H9 (cell line): ENCODE measurements around the gene MEG3. TPM values are rescaled to one million over a fixed set of nuclear protein-coding genes. Genes with fewer than 3 reads are reported as not detected.

Source experiments
- DNase-seq: peaks from one replicate; pipeline ENCODE4 v3.0.0-alpha.2; 2017
- H2AFZ ChIP-seq: one replicate; pipeline ENCODE4 v1.6.1; 2013; ENCODE audit warnings: mild to moderate bottlenecking, low read length, control low read depth, moderate library complexity
- H2AK5ac ChIP-seq: 2 replicates; pipeline ENCODE4 v1.6.1; 2013; ENCODE audit warnings: low read length, control low read depth, mixed read lengths; ENCODE audit not compliant: insufficient read length
- H2BK120ac ChIP-seq: one replicate; pipeline ENCODE4 v1.6.1; 2013; ENCODE audit warnings: low read depth, mild to moderate bottlenecking, low read length, control low read depth, inconsistent platforms; ENCODE audit not compliant: poor library complexity, severe bottlenecking
- H2BK12ac ChIP-seq: 2 replicates; pipeline ENCODE4 v1.6.1; 2013; ENCODE audit warnings: low read length, control low read depth, mixed read lengths, low read depth; ENCODE audit not compliant: insufficient read length
- H2BK15ac ChIP-seq: 2 replicates; pipeline ENCODE4 v1.6.1; 2013; ENCODE audit warnings: low read depth, low read length, control low read depth
- H2BK20ac ChIP-seq: one replicate; pipeline ENCODE4 v1.6.1; 2013; ENCODE audit warnings: low read depth, mild to moderate bottlenecking, low read length, control low read depth, inconsistent platforms; ENCODE audit not compliant: poor library complexity, severe bottlenecking
- H2BK5ac ChIP-seq: 2 replicates; pipeline ENCODE4 v1.6.1; 2013; ENCODE audit warnings: low read length, control low read depth, mixed read lengths; ENCODE audit not compliant: insufficient read length
- H3K14ac ChIP-seq: 2 replicates; pipeline ENCODE4 v1.6.1; 2013; ENCODE audit warnings: low read length, control low read depth; ENCODE audit not compliant: insufficient read depth
- H3K18ac ChIP-seq: 2 replicates; pipeline ENCODE4 v1.6.1; 2013; ENCODE audit warnings: low read depth, mild to moderate bottlenecking, mixed read lengths, low read length, control low read depth; ENCODE audit not compliant: insufficient read length
- H3K23ac ChIP-seq: 2 replicates; pipeline ENCODE4 v1.6.1; 2013; ENCODE audit warnings: low read length, control low read depth, mixed read lengths, low read depth; ENCODE audit not compliant: insufficient read length
- H3K23me2 ChIP-seq: 2 replicates; pipeline ENCODE4 v1.6.1; 2013; ENCODE audit warnings: low read depth, mild to moderate bottlenecking, mixed read lengths, low read length, control low read depth; ENCODE audit not compliant: insufficient read length, poor library complexity, severe bottlenecking
- H3K27ac ChIP-seq: 2 replicates; pipeline ENCODE4 v1.5.1; 2013; ENCODE audit warnings: low read length, control low read depth, mixed read lengths, low read depth; ENCODE audit not compliant: insufficient read length
- H3K27me3 ChIP-seq: 2 replicates; pipeline ENCODE4 v1.6.1; 2013; ENCODE audit warnings: low read length, control low read depth, inconsistent platforms; ENCODE audit not compliant: insufficient read depth
- H3K4ac ChIP-seq: 2 replicates; pipeline ENCODE4 v1.6.1; 2013; ENCODE audit warnings: low read depth, mild to moderate bottlenecking, control low read depth, inconsistent platforms, low read length, moderate library complexity
- H3K4me1 ChIP-seq: 2 replicates; pipeline ENCODE4 v1.6.1; 2013; ENCODE audit warnings: low read length, control low read depth, inconsistent platforms; ENCODE audit not compliant: insufficient read depth
- H3K4me2 ChIP-seq: 2 replicates; pipeline ENCODE4 v1.6.1; 2013; ENCODE audit warnings: low read length, control low read depth, mixed read lengths; ENCODE audit not compliant: insufficient read length, insufficient read depth
- H3K56ac ChIP-seq: 2 replicates; pipeline ENCODE4 v1.6.1; 2013; ENCODE audit warnings: low read depth, mild to moderate bottlenecking, mixed read lengths, low read length, control low read depth; ENCODE audit not compliant: insufficient read length
- H3K79me1 ChIP-seq: 2 replicates; pipeline ENCODE4 v1.6.1; 2013; ENCODE audit warnings: low read depth, mild to moderate bottlenecking, moderate library complexity, low read length, control low read depth, inconsistent platforms; ENCODE audit not compliant: insufficient read depth, poor library complexity, severe bottlenecking
- H3K79me2 ChIP-seq: 2 replicates; pipeline ENCODE4 v1.6.1; 2013; ENCODE audit warnings: low read length, control low read depth, inconsistent platforms; ENCODE audit not compliant: insufficient read depth
- H3K9ac ChIP-seq: 2 replicates; pipeline ENCODE4 v1.6.1; 2013; ENCODE audit warnings: low read length, control low read depth, mixed read lengths; ENCODE audit not compliant: insufficient read length; ENCODE audit errors: extremely low read depth
- H3K9me3 ChIP-seq: one replicate; pipeline ENCODE4 v1.6.1; 2013; ENCODE audit warnings: low read depth, low read length, inconsistent platforms; ENCODE audit not compliant: control insufficient read depth
- H3T11ph ChIP-seq: one replicate; pipeline ENCODE4 v1.6.1; 2013; ENCODE audit warnings: mild to moderate bottlenecking, low read length, control low read depth, inconsistent platforms
- H4K20me1 ChIP-seq: one replicate; pipeline ENCODE4 v1.6.1; 2013; ENCODE audit not compliant: control insufficient read depth, insufficient read length, insufficient read depth
- H4K5ac ChIP-seq: 2 replicates; pipeline ENCODE4 v1.6.1; 2013; ENCODE audit warnings: low read depth, mild to moderate bottlenecking, mixed read lengths, low read length, control low read depth; ENCODE audit not compliant: insufficient read length
- H4K8ac ChIP-seq: replicated peaks from 2 replicates; pipeline ENCODE4 v1.6.1; 2013; ENCODE audit warnings: low read length, control low read depth, mixed read lengths, low read depth; ENCODE audit not compliant: insufficient read length
- H4K91ac ChIP-seq: 2 replicates; pipeline ENCODE4 v1.6.1; 2013; ENCODE audit warnings: low read depth, mild to moderate bottlenecking, moderate library complexity, mixed read lengths, low read length, control low read depth; ENCODE audit not compliant: insufficient read length
- H3K27ac Mint-ChIP-seq, 3 experiments: 2 replicates in 2 of 3; 3 replicates in 1 of 3; pipeline ENCODE4 v1.8.0; 2020 to 2021; ENCODE audit warnings: mixed read lengths in 3 of 3, mild to moderate bottlenecking in 1 of 3, moderate library complexity in 1 of 3
- H3K27me3 Mint-ChIP-seq: 2 replicates; pipeline ENCODE4 v1.8.0; 2021; ENCODE audit warnings: low read depth, mild to moderate bottlenecking, moderate library complexity, mixed read lengths
- H3K36me3 Mint-ChIP-seq, 3 experiments: 2 replicates in 2 of 3; 3 replicates in 1 of 3; pipeline ENCODE4 v1.8.0; 2020 to 2021; ENCODE audit warnings: low read depth in 3 of 3, mixed read lengths in 3 of 3; ENCODE audit not compliant: insufficient read depth in 1 of 3
- H3K4me1 Mint-ChIP-seq, 2 experiments: 2 replicates each; pipeline ENCODE4 v1.8.0; 2020; ENCODE audit warnings: mixed read lengths in 2 of 2
- H3K4me3 Mint-ChIP-seq, 2 experiments: 2 replicates in 1 of 2; 3 replicates in 1 of 2; pipeline ENCODE4 v1.8.0; 2020 to 2021; ENCODE audit warnings: mild to moderate bottlenecking in 2 of 2, mixed read lengths in 2 of 2, moderate library complexity in 1 of 2
- H3K9me3 Mint-ChIP-seq, 2 experiments: 2 replicates in 1 of 2; 3 replicates in 1 of 2; pipeline ENCODE4 v1.8.0; 2020; ENCODE audit warnings: mild to moderate bottlenecking in 2 of 2, mixed read lengths in 2 of 2, moderate library complexity in 1 of 2
- WGBS: extraction: QIAGEN DNeasy Blood & Tissue Kit; methylation state at CpG from one replicate; pipeline ENCODE4 v1.1.7; 2013; ENCODE audit warnings: missing lambda C conversion rate, low lambda C conversion rate, mixed read lengths; ENCODE audit not compliant: insufficient read length; ENCODE audit errors: extremely low coverage; 5-methylcytosine and 5-hydroxymethylcytosine counted together
- total RNA-seq: library from RNA; stranded (reverse); gene quantifications from 2 replicates; pipeline ENCODE4 v1.2.1, GENCODE V29; 2021
- TF ChIP-seq, protein P1 (sequence below): fragments of 200-600 bp; sonication (generic); conservative IDR thresholded peaks from 3 replicates; pipeline ENCODE4 v1.8.0; 2021; ENCODE audit warnings: antibody characterized with exemption, mild to moderate bottlenecking

Gene MEG3
- total RNA-seq, 1 experiment from 2014 or later: 0.52 TPM

GRCh38 chr14:100862277-100862676 lies 36.4 kb downstream of the MEG3 start:
- Histone ChIP-seq H3K27me3 (no peaks in the 10 kb centered on the region), H3T11ph (no peak overlapping the region), H3K56ac (no peak overlapping the region), H2BK20ac (no peak overlapping the region), H2AK5ac (no peak overlapping the region), H3K4ac (no peak overlapping the region), H3K18ac (no peak overlapping the region), H3K79me1 (no peaks in the 10 kb centered on the region), H4K91ac (no peak overlapping the region), H3K4me2 (no peak overlapping the region), H2BK12ac (no peak overlapping the region), H2BK15ac (no peak overlapping the region), H3K9me3 (no peaks in the 10 kb centered on the region), H3K14ac (no peak overlapping the region), H4K20me1 (no peaks in the 10 kb centered on the region), H3K27ac (no peak overlapping the region), H3K79me2 (no peaks in the 10 kb centered on the region), H3K9ac (no peak overlapping the region), H2AFZ (no peak overlapping the region), H3K4me1 (no peaks in the 10 kb centered on the region), H3K23me2 (no peaks in the 10 kb centered on the region), H4K8ac (no peak overlapping the region), H2BK5ac (no peak overlapping the region), H3K23ac (no peak overlapping the region), H2BK120ac (no peak overlapping the region), H4K5ac (no peak overlapping the region)
- Mint-ChIP-seq H3K27me3 (peaks cover 18% of the 10 kb centered on the region), H3K27ac (no peak overlapping the region), H3K4me3 (no peak overlapping the region), H3K4me1 (no peaks in the 10 kb centered on the region; a peak in 1 of 4 replicates), H3K9me3 (no peaks in the 10 kb centered on the region; a peak in 1 of 5 replicates), H3K36me3 (no peaks in the 10 kb centered on the region; a peak in 1 of 7 replicates)
- TF ChIP-seq, protein P1, sequence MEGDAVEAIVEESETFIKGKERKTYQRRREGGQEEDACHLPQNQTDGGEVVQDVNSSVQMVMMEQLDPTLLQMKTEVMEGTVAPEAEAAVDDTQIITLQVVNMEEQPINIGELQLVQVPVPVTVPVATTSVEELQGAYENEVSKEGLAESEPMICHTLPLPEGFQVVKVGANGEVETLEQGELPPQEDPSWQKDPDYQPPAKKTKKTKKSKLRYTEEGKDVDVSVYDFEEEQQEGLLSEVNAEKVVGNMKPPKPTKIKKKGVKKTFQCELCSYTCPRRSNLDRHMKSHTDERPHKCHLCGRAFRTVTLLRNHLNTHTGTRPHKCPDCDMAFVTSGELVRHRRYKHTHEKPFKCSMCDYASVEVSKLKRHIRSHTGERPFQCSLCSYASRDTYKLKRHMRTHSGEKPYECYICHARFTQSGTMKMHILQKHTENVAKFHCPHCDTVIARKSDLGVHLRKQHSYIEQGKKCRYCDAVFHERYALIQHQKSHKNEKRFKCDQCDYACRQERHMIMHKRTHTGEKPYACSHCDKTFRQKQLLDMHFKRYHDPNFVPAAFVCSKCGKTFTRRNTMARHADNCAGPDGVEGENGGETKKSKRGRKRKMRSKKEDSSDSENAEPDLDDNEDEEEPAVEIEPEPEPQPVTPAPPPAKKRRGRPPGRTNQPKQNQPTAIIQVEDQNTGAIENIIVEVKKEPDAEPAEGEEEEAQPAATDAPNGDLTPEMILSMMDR: no peak
- DNase-seq: no peak
- no CpG with 5 or more reads among the region's 3 CpGs for WGBS
